Measurements from ENCODE around the gene TUB. TPM values are rescaled to one million over a fixed set of nuclear protein-coding genes. Genes with fewer than 3 reads are reported as not detected.

Gene TUB
- total RNA-seq, 1 donor from 2014 or later = 14.3 TPM

- no peak for DNase-seq (ENCODE audit: low spot score)
- no peaks in the 10 kb centered on the region for H3K9me3 Mint-ChIP-seq (ENCODE audit: low read depth)
- H3K4me3 Mint-ChIP-seq (ENCODE audit: unreplicated experiment) = no peak overlapping the region
- no peaks in the 10 kb centered on the region for H3K27me3 Mint-ChIP-seq (ENCODE audit: low read depth)
- H3K27ac Mint-ChIP-seq (ENCODE audit: unreplicated experiment) = no peak overlapping the region
- no peak for TF ChIP-seq CTCF (IDR thresholded peaks at IDR 0.05)
- peaks cover 6% of the 10 kb centered on the region for H3K4me1 Mint-ChIP-seq (ENCODE audit: low read depth)
- H3K36me3 Mint-ChIP-seq (ENCODE audit: low read depth) = peaks cover 16% of the 10 kb centered on the region
Measured at GRCh38 chr11:8097062-8097461, 16.1 kb downstream of the TUB start.

- peaks cover 5% of the 10 kb centered on the region for H3K4me1 Mint-ChIP-seq (ENCODE audit: low read depth)
- peaks cover 16% of the 10 kb centered on the region for H3K36me3 Mint-ChIP-seq (ENCODE audit: low read depth)
- no peak for DNase-seq (ENCODE audit: low spot score)
- no peak overlapping the region for H3K27ac Mint-ChIP-seq (ENCODE audit: unreplicated experiment)
- H3K27me3 Mint-ChIP-seq (ENCODE audit: low read depth) = no peaks in the 10 kb centered on the region
- no peak for TF ChIP-seq CTCF (IDR thresholded peaks at IDR 0.05)
- no peaks in the 10 kb centered on the region for H3K9me3 Mint-ChIP-seq (ENCODE audit: low read depth)
- H3K4me3 Mint-ChIP-seq (ENCODE audit: unreplicated experiment) = no peak overlapping the region
Measured at GRCh38 chr11:8097468-8097867, 16.5 kb downstream of the TUB start.

- H3K9me3 Mint-ChIP-seq (ENCODE audit: low read depth) = no peaks in the 10 kb centered on the region
- no peak for TF ChIP-seq CTCF (IDR thresholded peaks at IDR 0.05)
- H3K36me3 Mint-ChIP-seq (ENCODE audit: low read depth) = peaks cover 14% of the 10 kb centered on the region
- DNase-seq (ENCODE audit: low spot score) = no peak
- H3K4me1 Mint-ChIP-seq (ENCODE audit: low read depth) = peaks cover under 1% of the 10 kb centered on the region
- H3K4me3 Mint-ChIP-seq (ENCODE audit: unreplicated experiment) = no peak overlapping the region
- H3K27me3 Mint-ChIP-seq (ENCODE audit: low read depth) = no peaks in the 10 kb centered on the region
- H3K27ac Mint-ChIP-seq (ENCODE audit: unreplicated experiment) = no peak overlapping the region
Measured at GRCh38 chr11:8097926-8098325, 16.9 kb downstream of the TUB start.

- no peak overlapping the region for H3K27ac Mint-ChIP-seq (ENCODE audit: unreplicated experiment)
Measured at GRCh38 chr11:8098361-8098760, 17.4 kb downstream of the TUB start.

GRCh38 chr11:8098879-8099278, 17.9 kb downstream of the TUB start:
- TF ChIP-seq CTCF (IDR thresholded peaks at IDR 0.05) = no peak
- no peaks in the 10 kb centered on the region for H3K9me3 Mint-ChIP-seq (ENCODE audit: low read depth)

More at GRCh38 chr11:8098361-8098760, 17.4 kb downstream of the TUB start:
- no peak overlapping the region for H3K4me3 Mint-ChIP-seq (ENCODE audit: unreplicated experiment)
- H3K36me3 Mint-ChIP-seq (ENCODE audit: low read depth) = peaks cover 14% of the 10 kb centered on the region
- DNase-seq (ENCODE audit: low spot score) = no peak
- H3K4me1 Mint-ChIP-seq (ENCODE audit: low read depth) = no peaks in the 10 kb centered on the region
- no peaks in the 10 kb centered on the region for H3K9me3 Mint-ChIP-seq (ENCODE audit: low read depth)
- H3K27me3 Mint-ChIP-seq (ENCODE audit: low read depth) = no peaks in the 10 kb centered on the region
- TF ChIP-seq CTCF (IDR thresholded peaks at IDR 0.05) = no peak

More at GRCh38 chr11:8098879-8099278, 17.9 kb downstream of the TUB start:
- Mint-ChIP-seq H3K27ac (ENCODE audit: unreplicated experiment) (no peak overlapping the region), H3K4me1 (ENCODE audit: low read depth) (no peaks in the 10 kb centered on the region), H3K27me3 (ENCODE audit: low read depth) (no peaks in the 10 kb centered on the region), H3K4me3 (ENCODE audit: unreplicated experiment) (no peak overlapping the region), H3K36me3 (ENCODE audit: low read depth) (peaks cover 16% of the 10 kb centered on the region)
- no peak for DNase-seq (ENCODE audit: low spot score)

All from chondrocyte (in vitro differentiated cells).